Measurements from ENCODE around the gene FOXA2.

DNA sequence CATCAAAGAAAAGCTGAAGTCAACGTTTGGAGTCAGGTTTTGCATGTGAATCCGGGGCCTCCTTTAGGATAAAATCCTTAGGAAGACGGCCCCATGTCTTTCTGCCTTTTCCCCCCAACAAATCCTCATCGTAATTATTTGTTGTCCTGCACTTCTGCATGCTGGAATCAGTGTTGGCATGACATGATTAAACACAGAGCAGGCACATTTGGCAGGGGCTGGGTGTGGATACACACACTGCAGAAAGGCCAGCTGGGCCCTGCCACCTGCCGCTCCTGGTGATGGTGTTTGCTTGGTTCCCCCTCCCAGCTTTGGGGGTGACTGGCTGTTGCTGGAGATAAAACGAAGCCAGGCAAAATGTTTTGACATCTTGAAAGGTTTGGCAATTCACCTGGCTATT lies 46.3 kb upstream of the FOXA2 start:
- TF ChIP-seq, protein P1, sequence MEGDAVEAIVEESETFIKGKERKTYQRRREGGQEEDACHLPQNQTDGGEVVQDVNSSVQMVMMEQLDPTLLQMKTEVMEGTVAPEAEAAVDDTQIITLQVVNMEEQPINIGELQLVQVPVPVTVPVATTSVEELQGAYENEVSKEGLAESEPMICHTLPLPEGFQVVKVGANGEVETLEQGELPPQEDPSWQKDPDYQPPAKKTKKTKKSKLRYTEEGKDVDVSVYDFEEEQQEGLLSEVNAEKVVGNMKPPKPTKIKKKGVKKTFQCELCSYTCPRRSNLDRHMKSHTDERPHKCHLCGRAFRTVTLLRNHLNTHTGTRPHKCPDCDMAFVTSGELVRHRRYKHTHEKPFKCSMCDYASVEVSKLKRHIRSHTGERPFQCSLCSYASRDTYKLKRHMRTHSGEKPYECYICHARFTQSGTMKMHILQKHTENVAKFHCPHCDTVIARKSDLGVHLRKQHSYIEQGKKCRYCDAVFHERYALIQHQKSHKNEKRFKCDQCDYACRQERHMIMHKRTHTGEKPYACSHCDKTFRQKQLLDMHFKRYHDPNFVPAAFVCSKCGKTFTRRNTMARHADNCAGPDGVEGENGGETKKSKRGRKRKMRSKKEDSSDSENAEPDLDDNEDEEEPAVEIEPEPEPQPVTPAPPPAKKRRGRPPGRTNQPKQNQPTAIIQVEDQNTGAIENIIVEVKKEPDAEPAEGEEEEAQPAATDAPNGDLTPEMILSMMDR (IDR thresholded peaks at IDR 0.05) = no peak
- TF ChIP-seq POLR2A (IDR thresholded peaks at IDR 0.05; ENCODE audit: low read depth) (no peak), POLR2AphosphoS5 (IDR thresholded peaks at IDR 0.05) (no peak)

Data from esophagus muscularis mucosa (tissue), 3 donors.